HG03039 (cell line): ENCODE measurements around the gene CEACAM19.
"Not testable (repeated sequence)": the region's sequence is repeated elsewhere in the genome, so short reads cannot be mapped to it uniquely, and the experiment has no call there.

Source experiments
- ATAC-seq: cut with Tn5 transposase; IDR thresholded peaks from one replicate; pipeline ENCODE4 v1.9.1; 2021; ENCODE audit warnings: mild to moderate bottlenecking, moderate library complexity; ENCODE audit not compliant: unreplicated experiment

The CEACAM19 gene

GRCh38 chr19:44671400-44671799, at the start of gene CEACAM19:
Gene CEACAM19, plus strand, starts transcription at chr19:44671482. Its CDS starts 450 bp downstream, at chr19:44671932.
- no peak for ATAC-seq

- no peak for ATAC-seq
These were observed 48.2 kb upstream of the CEACAM19 start for GRCh38 chr19:44623080-44623479.

- ATAC-seq: no peak
These were observed 47.7 kb upstream of the CEACAM19 start for GRCh38 chr19:44623626-44624025.

GRCh38 chr19:44624840-44625354, 46.4 kb upstream of the CEACAM19 start:
- no peak for ATAC-seq

- not testable (repeated sequence) for ATAC-seq
These were observed 45.6 kb upstream of the CEACAM19 start for GRCh38 chr19:44625637-44626036.

GRCh38 chr19:44626048-44626624, 45.1 kb upstream of the CEACAM19 start:
- ATAC-seq: no peak

- ATAC-seq: no peak
These were observed 43.7 kb upstream of the CEACAM19 start for GRCh38 chr19:44627631-44628030.

- ATAC-seq: no peak
These were observed 42.5 kb upstream of the CEACAM19 start for GRCh38 chr19:44628793-44629192.

- ATAC-seq: not testable (repeated sequence)
These were observed 39.7 kb upstream of the CEACAM19 start for GRCh38 chr19:44631611-44632010.

- not testable (repeated sequence) for ATAC-seq
These were observed 37.2 kb upstream of the CEACAM19 start for GRCh38 chr19:44634058-44634457.

- no peak for ATAC-seq
These were observed 36.5 kb upstream of the CEACAM19 start for GRCh38 chr19:44634785-44635184.

- no peak for ATAC-seq
These were observed 35.5 kb upstream of the CEACAM19 start for GRCh38 chr19:44635581-44636438.

GRCh38 chr19:44636439-44637389, 34.6 kb upstream of the CEACAM19 start:
- no peak for ATAC-seq

- no peak for ATAC-seq
These were observed 33.9 kb upstream of the CEACAM19 start for GRCh38 chr19:44637390-44637764.

GRCh38 chr19:44640518-44640917, 30.8 kb upstream of the CEACAM19 start:
- ATAC-seq: no peak

GRCh38 chr19:44641501-44642265, 29.6 kb upstream of the CEACAM19 start:
- no peak for ATAC-seq

GRCh38 chr19:44642377-44642776, 28.9 kb upstream of the CEACAM19 start:
- ATAC-seq: no peak

- no peak for ATAC-seq
These were observed 27.5 kb upstream of the CEACAM19 start, which contains the start of gene PVR for GRCh38 chr19:44643605-44644401. Gene PVR, plus strand, starts transcription at chr19:44643910. Its CDS starts 187 bp downstream, at chr19:44644097.

GRCh38 chr19:44644402-44645016, 26.8 kb upstream of the CEACAM19 start:
- no peak for ATAC-seq
